ENCODE results near the gene CHGA.

GRCh38 chr14:92944976-92945375 lies 22.0 kb downstream of the CHGA start:
- TF ChIP-seq, protein P1, sequence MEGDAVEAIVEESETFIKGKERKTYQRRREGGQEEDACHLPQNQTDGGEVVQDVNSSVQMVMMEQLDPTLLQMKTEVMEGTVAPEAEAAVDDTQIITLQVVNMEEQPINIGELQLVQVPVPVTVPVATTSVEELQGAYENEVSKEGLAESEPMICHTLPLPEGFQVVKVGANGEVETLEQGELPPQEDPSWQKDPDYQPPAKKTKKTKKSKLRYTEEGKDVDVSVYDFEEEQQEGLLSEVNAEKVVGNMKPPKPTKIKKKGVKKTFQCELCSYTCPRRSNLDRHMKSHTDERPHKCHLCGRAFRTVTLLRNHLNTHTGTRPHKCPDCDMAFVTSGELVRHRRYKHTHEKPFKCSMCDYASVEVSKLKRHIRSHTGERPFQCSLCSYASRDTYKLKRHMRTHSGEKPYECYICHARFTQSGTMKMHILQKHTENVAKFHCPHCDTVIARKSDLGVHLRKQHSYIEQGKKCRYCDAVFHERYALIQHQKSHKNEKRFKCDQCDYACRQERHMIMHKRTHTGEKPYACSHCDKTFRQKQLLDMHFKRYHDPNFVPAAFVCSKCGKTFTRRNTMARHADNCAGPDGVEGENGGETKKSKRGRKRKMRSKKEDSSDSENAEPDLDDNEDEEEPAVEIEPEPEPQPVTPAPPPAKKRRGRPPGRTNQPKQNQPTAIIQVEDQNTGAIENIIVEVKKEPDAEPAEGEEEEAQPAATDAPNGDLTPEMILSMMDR (IDR thresholded peaks at IDR 0.05): no peak
- TF ChIP-seq POLR2A (IDR thresholded peaks at IDR 0.05): no peak

Data from breast epithelium (tissue), 3 donors.